K562 (cell line): Measurements from ENCODE around the gene ARHGAP26. TPM values are rescaled to one million over a fixed set of nuclear protein-coding genes. Genes with fewer than 3 reads are reported as not detected.

ENCODE experiments used
- ASH1L ChIP-seq: fragments of 450-650 bp; IDR thresholded peaks from 2 replicates; pipeline ENCODE4 v1.6.1; 2018; ENCODE audit warnings: borderline replicate concordance, mild to moderate bottlenecking, low read depth; ENCODE audit not compliant: partially characterized antibody
- BHLHE40 ChIP-seq: IDR thresholded peaks from 2 replicates; pipeline ENCODE4 v1.6.1; 2011; ENCODE audit warnings: low read length, improper control_type of control experiment
- EP400 ChIP-seq: fragments of 450-650 bp; IDR thresholded peaks from 2 replicates; pipeline ENCODE4 v1.6.1; 2017; ENCODE audit warnings: antibody characterized with exemption, mild to moderate bottlenecking, moderate library complexity
- GATAD2B ChIP-seq: fragments of 450-650 bp; IDR thresholded peaks from 2 replicates; pipeline ENCODE4 v1.6.1; 2017; ENCODE audit warnings: mild to moderate bottlenecking, borderline replicate concordance
- HBP1 ChIP-seq: fragments of 450-650 bp; formaldehyde crosslinking; IDR thresholded peaks from 2 replicates; pipeline ENCODE4 v1.4.0; 2022; ENCODE audit warnings: missing genetic modification characterization
- POLR2A ChIP-seq: fragments of 450-650 bp; conservative IDR thresholded peaks from 2 replicates; pipeline ENCODE4 v1.6.1; 2016
- RBFOX2 ChIP-seq: fragments of 200-400 bp; formaldehyde crosslinking; IDR thresholded peaks from 2 replicates; pipeline ENCODE4 v1.6.1; 2017; ENCODE audit warnings: low read depth, mild to moderate bottlenecking, low read length, moderate library complexity
- SAFB2 ChIP-seq: fragments of 200-400 bp; formaldehyde crosslinking; IDR thresholded peaks from 2 replicates; pipeline ENCODE4 v1.6.1; 2018; ENCODE audit warnings: borderline replicate concordance, low read length, low read depth, moderate library complexity; ENCODE audit not compliant: severe bottlenecking
- SMAD4 ChIP-seq: fragments of 250-450 bp; sonication (Bioruptor Pico); conservative IDR thresholded peaks from 2 replicates; pipeline ENCODE4 v1.8.0; 2021; ENCODE audit warnings: inconsistent platforms, mild to moderate bottlenecking, moderate library complexity
- TRIM28 ChIP-seq: fragments of 450-650 bp; IDR thresholded peaks from 2 replicates; pipeline ENCODE4 v1.6.1; 2017
- ZBTB2 ChIP-seq: fragments of 450-650 bp; IDR thresholded peaks from 2 replicates; pipeline ENCODE4 v1.6.1; 2016; ENCODE audit warnings: antibody characterized with exemption
- ZBTB34 ChIP-seq: fragments of 250-450 bp; sonication (Bioruptor Pico); IDR thresholded peaks from 2 replicates; pipeline ENCODE4 v1.8.0; 2021; ENCODE audit warnings: mild to moderate bottlenecking, moderate library complexity
- ZNF174 ChIP-seq: fragments of 250-450 bp; sonication (Bioruptor Pico); IDR thresholded peaks from 2 replicates; pipeline ENCODE4 v1.4.0; 2020; ENCODE audit warnings: mild to moderate bottlenecking
- ZNF280B ChIP-seq: fragments of 250-450 bp; sonication (Bioruptor Pico); IDR thresholded peaks from 2 replicates; pipeline ENCODE4 v1.5.1; 2021; ENCODE audit warnings: mild to moderate bottlenecking
- ZNF639 ChIP-seq, 2 experiments: fragments of 200-800 bp in 1 of 2; sonication (Bioruptor generic) in 1 of 2; sonication (generic) in 1 of 2; formaldehyde crosslinking in 1 of 2; IDR thresholded peaks in 1 of 2; conservative IDR thresholded peaks in 1 of 2; 2 replicates each; pipeline versions ENCODE4 v1.5.0 to v1.6.1; 2016 to 2020; ENCODE audit warnings: missing compliant biosample characterization in 1 of 2, missing genetic modification characterization in 1 of 2, missing genetic modification reagents in 1 of 2
- polyA plus RNA-seq, 8 experiments: library from polyadenylated mRNA; depleted of rRNA in 4 of 8; stranded (reverse) in 5 of 8; unstranded in 3 of 8; fragments of >200 nt; fragmentation: Nextera tagmentation in 2 of 8; fragmentation: Illumina TruSeq in 1 of 8; extraction: Ambion mirVana in 2 of 8; extraction: Trizol in 1 of 8; gene quantifications; 2 replicates each; pipeline versions ENCODE4 v1.2.1 to v1.2.3, GENCODE V29; 2011 to 2014; ENCODE audit warnings: inconsistent platforms in 1 of 8, missing spikeins in 1 of 8
- total RNA-seq, 7 experiments: library from RNA; depleted of rRNA in 6 of 7; stranded (reverse); fragments of >200 nt in 6 of 7; fragmentation: Illumina TruSeq in 2 of 7; extraction: Trizol in 2 of 7; gene quantifications; 2 replicates each; pipeline versions ENCODE4 v1.2.1 to v1.2.3, GENCODE V29; 2011 to 2021; ENCODE audit warnings: low replicate concordance in 1 of 7

ARHGAP26 gene
- total and polyA plus RNA-seq, 9 of the 15 experiments (the other 6 are each of a cell fraction or from before 2014, with no cell fraction given): 0.13 to 1.1 (median 0.55) TPM

GRCh38 chr5:143248822-143249579 is 478.8 kb downstream of the ARHGAP26 start (continued):
- TF ChIP-seq EP400 (peak; percentile 47), POLR2A (0 out of 2 replicates have a peak, but pooled peaks have one; percentile 39), SAFB2 (no peak), ZBTB34 (CRISPR knock-in tag) (no peak), BHLHE40 (no peak), ZNF280B (CRISPR knock-in tag) (no peak), RBFOX2 (no peak), SMAD4 (CRISPR knock-in tag) (peak; percentile 43; the same call in 1 of the 2 replicates), ZNF174 (CRISPR knock-in tag) (no peak), ASH1L (no peak), ZBTB2 (peak; percentile 50; the same call in 1 of the 2 replicates), HBP1 (CRISPR knock-in tag) (no peak), TRIM28 (0 out of 2 replicates have a peak, but pooled peaks have one; percentile 10), ZNF639 (CRISPR knock-in tag; conservative IDR thresholded peaks at IDR 0.05 in 1 of 2, IDR thresholded peaks at IDR 0.05 in 1 of 2) (peak in 1 of 2 experiments; percentile 69; a peak in 1 of 4 replicates), GATAD2B (peak; percentile 74; the same call in 1 of the 2 replicates)
